T-cell (primary cell): ENCODE results near the gene ACTN1. TPM values are rescaled to one million over a fixed set of nuclear protein-coding genes. Genes with fewer than 3 reads are reported as not detected.

Source experiments
- ATAC-seq, 4 experiments: fragments of 200-7000 bp in 3 of 4; fragments of 150-1000 bp in 1 of 4; cut with Tn5 transposase; replicated peaks in 1 of 4; 1 replicate in 3 of 4; 2 replicates in 1 of 4; pipeline ENCODE4 v1.10.0; 2021; ENCODE audit warnings: moderate library complexity in 3 of 4, mild to moderate bottlenecking in 2 of 4, moderate number of reproducible peaks in 1 of 4
- CTCF ChIA-PET, 2 donors: fragments of 300-600 bp; sonication (Branson Sonifier 250); formaldehyde crosslinking; loops; one replicate each; lab custom pipeline; 2022; ENCODE audit warnings: antibody characterized with exemption in 2 of 2; lab: Charles Lee
- POLR2A ChIA-PET, 2 donors: fragments of 300-600 bp; sonication (Branson Sonifier 250); formaldehyde crosslinking; loops; one replicate each; lab custom pipeline; 2022; ENCODE audit warnings: antibody characterized with exemption in 2 of 2; lab: Charles Lee
- DNase-seq, 35 experiments: peaks; one replicate each; pipeline versions ENCODE4 v3.0.0 to v3.0.0-alpha.2; 2013 to 2023
- H3K27ac ChIP-seq: one replicate; pipeline ENCODE4 v1.5.1; 2013; ENCODE audit warnings: low read length
- H3K27me3 ChIP-seq, 2 experiments: replicated peaks in 1 of 2; 1 replicate in 1 of 2; 2 replicates in 1 of 2; pipeline versions ENCODE4 v1.6.1 to v1.7.0; 2013; ENCODE audit warnings: low read length in 1 of 2, mixed read lengths in 1 of 2; ENCODE audit not compliant: control insufficient read depth in 2 of 2, insufficient read depth in 2 of 2; ENCODE audit errors: extremely low read depth in 1 of 2
- H3K36me3 ChIP-seq, 2 donors: 1 replicate in 1 of 2; 2 replicates in 1 of 2; pipeline versions ENCODE4 v1.6.1 to v1.7.0; 2013; ENCODE audit warnings: low read length in 1 of 2; ENCODE audit not compliant: control insufficient read depth in 2 of 2, insufficient read depth in 1 of 2; ENCODE audit errors: extremely low read depth in 1 of 2
- H3K4me1 ChIP-seq, 2 experiments: 1 replicate in 1 of 2; 2 replicates in 1 of 2; pipeline versions ENCODE4 v1.6.1 to v1.7.0; 2013; ENCODE audit warnings: low read length in 2 of 2, mixed read lengths in 1 of 2; ENCODE audit not compliant: insufficient read depth in 2 of 2, control insufficient read depth in 1 of 2; ENCODE audit errors: extremely low read depth in 1 of 2
- H3K4me3 ChIP-seq, 2 donors: 1 replicate in 1 of 2; 2 replicates in 1 of 2; pipeline versions ENCODE4 v1.5.1 to v1.7.0; 2013; ENCODE audit warnings: mild to moderate bottlenecking in 2 of 2, low read length in 1 of 2, moderate library complexity in 1 of 2; ENCODE audit not compliant: control insufficient read depth in 1 of 2; ENCODE audit errors: extremely low read depth in 1 of 2
- H3K9me3 ChIP-seq: 2 replicates; pipeline ENCODE4 v1.7.0; 2013
- H3K27ac Mint-ChIP-seq, 2 donors: one replicate each; pipeline ENCODE4 v1.8.0; 2020 to 2021; ENCODE audit warnings: mild to moderate bottlenecking in 2 of 2, mixed read lengths in 2 of 2
- H3K27me3 Mint-ChIP-seq, 2 donors: one replicate each; pipeline ENCODE4 v1.8.0; 2021 to 2022; ENCODE audit warnings: mixed read lengths in 2 of 2
- H3K36me3 Mint-ChIP-seq: one replicate; pipeline ENCODE4 v1.8.0; 2021; ENCODE audit warnings: mixed read lengths
- H3K4me1 Mint-ChIP-seq, 3 donors: one replicate each; pipeline ENCODE4 v1.8.0; 2020 to 2022; ENCODE audit warnings: mixed read lengths in 3 of 3, mild to moderate bottlenecking in 1 of 3
- H3K4me3 Mint-ChIP-seq, 3 donors: one replicate each; pipeline ENCODE4 v1.8.0; 2020 to 2022; ENCODE audit warnings: mild to moderate bottlenecking in 3 of 3, mixed read lengths in 3 of 3, moderate library complexity in 3 of 3
- H3K9me3 Mint-ChIP-seq, 3 donors: one replicate each; pipeline ENCODE4 v1.8.0; 2020 to 2022; ENCODE audit warnings: mixed read lengths in 3 of 3
- WGBS: methylation state at CpG from one replicate; pipeline ENCODE4 v1.1.5; 2013; ENCODE audit warnings: missing lambda C conversion rate; ENCODE audit not compliant: insufficient coverage; 5-methylcytosine and 5-hydroxymethylcytosine counted together
- total RNA-seq, 35 experiments: library from RNA in 6 of 35; stranded (reverse) in 6 of 35; fragments of 120-200 nt in 1 of 35; gene quantifications; one replicate each; pipeline versions ENCODE4 v1.2.1 to v1.2.4 and lab custom pipeline; 2013 to 2026

Gene ACTN1
- total RNA-seq, 5 donors from 2014 or later (not counting 1 experiment from before 2014, with no cell fraction given): 84.8 to 219 (median 122) TPM

DNA sequence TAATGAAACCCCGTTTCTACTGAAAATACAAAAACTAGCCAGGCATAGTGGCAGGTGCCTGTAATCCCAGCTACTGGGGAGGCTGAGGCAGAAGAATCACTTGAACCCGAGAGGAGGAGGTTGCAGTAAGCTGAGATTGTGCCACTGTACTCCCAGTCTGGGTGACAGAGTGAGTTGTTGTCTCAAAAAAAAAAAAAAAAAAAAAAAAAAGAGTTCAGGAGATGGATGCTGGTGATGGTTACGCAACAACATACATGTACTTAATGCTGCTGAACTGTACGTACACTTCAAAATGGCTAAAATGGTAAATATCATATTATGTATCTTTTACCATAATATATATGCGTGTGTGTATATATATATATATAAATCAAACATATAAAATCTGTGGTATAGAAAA, 29.0 kb downstream of the ACTN1 start:
- Histone ChIP-seq H3K27me3 (peaks cover 0 to 3% of the 10 kb centered on the region in 2 experiments), H3K4me1 (peaks cover 39 to 83% of the 10 kb centered on the region in 2 experiments)
- CTCF ChIA-PET: no interaction called here

DNA sequence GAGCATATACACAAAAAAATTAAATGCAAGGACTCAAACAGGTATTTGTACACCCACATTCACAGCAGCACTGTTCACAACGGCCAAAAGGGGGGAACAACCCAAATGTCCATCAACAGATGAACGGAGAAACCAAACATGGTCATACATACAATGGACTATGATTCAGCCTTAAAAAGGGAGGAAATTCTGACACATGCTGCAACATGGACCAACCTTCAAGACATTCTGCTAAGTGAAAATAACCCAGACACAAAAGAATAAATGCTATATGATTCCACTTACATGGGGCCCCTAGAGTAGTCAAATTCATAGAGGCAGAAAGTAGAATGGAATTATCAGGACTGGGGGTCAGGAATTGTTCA, 29.5 kb downstream of the ACTN1 start:
- Mint-ChIP-seq H3K4me3 (peak overlapping the region in 1 of 3 donors; percentile 74), H3K27ac (peak overlapping the region; percentile 86 to 87), H3K36me3 (no peaks in the 10 kb centered on the region), H3K4me1 (peaks cover 83 to 91% (median 89%) of the 10 kb centered on the region in 3 donors), H3K27me3 (no peaks in the 10 kb centered on the region), H3K9me3 (no peaks in the 10 kb centered on the region)
- CTCF ChIA-PET: interaction anchor here in 1 of 2 donors (0.8 kb wide), 1 partner anchor 31 kb away, joined by 3 read pairs; no protein-coding TSS in a partner anchor
- Histone ChIP-seq H3K36me3 (peaks cover 0 to 3% of the 10 kb centered on the region in 2 donors), H3K27ac (peak overlapping the region; percentile 39), H3K4me1 (peaks cover 39 to 84% of the 10 kb centered on the region in 2 experiments), H3K9me3 (no peaks in the 10 kb centered on the region), H3K4me3 (no peak overlapping the region), H3K27me3 (peaks cover 0 to 3% of the 10 kb centered on the region in 2 experiments)
- POLR2A ChIA-PET: no interaction called here
- DNase-seq (no peak), ATAC-seq (no peak)
- WGBS: 60% methylated on average over 1 of the region's 2 CpGs

More for the DNA sequence above, 29.0 kb downstream of the ACTN1 start:
- 86% methylated on average over 1 of the region's 5 CpGs for WGBS
- ATAC-seq: no peak
- Histone ChIP-seq H3K27ac (no peak overlapping the region), H3K9me3 (no peaks in the 10 kb centered on the region), H3K4me3 (no peak overlapping the region), H3K36me3 (peaks cover 0 to 3% of the 10 kb centered on the region in 2 donors)
- Mint-ChIP-seq H3K4me1 (peaks cover 83 to 91% (median 89%) of the 10 kb centered on the region in 3 donors), H3K36me3 (peaks cover under 1% of the 10 kb centered on the region), H3K27ac (peak overlapping the region in 1 of 2 donors; percentile 86), H3K9me3 (no peaks in the 10 kb centered on the region), H3K27me3 (no peaks in the 10 kb centered on the region), H3K4me3 (peak overlapping the region in 1 of 3 donors; percentile 74)
- no peak for DNase-seq
- POLR2A ChIA-PET: interaction anchor here in 1 of 2 donors (0.6 kb wide), 1 partner anchor 662 kb away, joined by 3 read pairs; no protein-coding TSS in a partner anchor

DNA sequence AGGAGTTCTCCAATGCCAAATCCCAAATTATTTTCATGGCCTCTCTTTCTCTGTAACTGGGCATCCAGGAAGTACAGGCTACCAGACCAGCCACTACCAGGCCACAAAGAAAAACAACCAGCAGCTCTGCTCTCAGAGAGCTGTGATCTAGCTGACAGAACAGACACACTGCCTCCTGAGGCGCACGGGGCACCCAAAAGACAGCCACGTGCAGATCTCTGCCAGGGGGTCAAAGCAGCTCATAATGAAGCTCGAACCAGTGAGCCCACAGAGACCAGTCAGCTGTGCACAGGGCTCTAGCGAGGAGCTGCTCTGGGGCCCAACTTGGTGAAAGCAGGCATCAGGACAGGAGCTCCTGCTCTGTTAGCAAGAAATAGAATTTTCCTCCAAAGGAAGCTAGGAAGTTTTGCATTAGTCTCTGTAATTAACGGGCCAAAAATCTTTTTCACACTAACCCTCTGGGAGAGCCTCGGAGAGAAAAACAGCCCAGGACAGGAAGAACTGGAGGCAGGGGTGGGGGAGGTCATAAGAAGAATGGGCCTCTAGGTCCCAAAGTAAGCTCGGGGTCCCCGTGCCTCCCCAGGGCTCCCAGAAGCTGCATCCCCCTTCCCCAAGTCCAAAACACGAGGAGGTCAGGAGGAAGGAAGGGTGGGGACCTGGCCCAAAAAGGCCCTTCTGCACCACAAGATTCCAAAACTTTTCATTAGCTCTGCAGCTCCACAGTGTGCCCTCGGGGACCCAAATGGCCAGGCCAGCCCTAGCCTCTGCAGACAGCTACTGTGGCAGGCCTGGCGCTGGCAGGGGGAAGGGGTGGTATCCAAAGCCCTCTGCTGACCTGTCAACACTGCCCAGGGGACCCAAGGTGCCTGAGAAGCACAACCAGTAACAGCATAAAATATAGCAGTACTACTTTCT, 30.2 kb downstream of the ACTN1 start:
- peak in 6 of 35 experiments; percentile 22 to 55 (median 39) for DNase-seq

DNA sequence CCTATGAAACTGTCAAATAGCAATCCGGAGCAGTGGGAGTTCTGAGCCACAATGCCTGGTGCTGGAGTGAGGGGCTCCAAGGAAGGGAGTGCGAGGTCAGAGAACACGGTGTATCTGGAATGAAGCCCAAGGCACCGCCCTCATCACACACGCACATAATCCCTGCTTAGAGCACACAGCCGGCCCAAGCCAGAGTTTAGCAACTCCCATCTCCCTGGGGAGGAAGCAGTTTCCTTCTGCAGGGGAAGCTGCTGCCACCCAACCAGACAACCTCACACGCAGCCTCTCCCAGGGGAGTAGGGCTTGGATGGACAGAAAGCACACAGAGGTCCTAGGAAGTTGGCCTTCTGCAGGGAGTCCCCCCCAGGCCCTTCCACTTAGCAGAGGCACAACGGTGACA, 31.3 kb downstream of the ACTN1 start:
- DNase-seq: no peak
- ATAC-seq: no peak
- Mint-ChIP-seq H3K36me3 (no peaks in the 10 kb centered on the region), H3K4me1 (peaks cover 88 to 93% (median 91%) of the 10 kb centered on the region in 3 donors), H3K9me3 (no peaks in the 10 kb centered on the region), H3K27me3 (no peaks in the 10 kb centered on the region), H3K4me3 (peak overlapping the region in 1 of 3 donors; percentile 74), H3K27ac (peak overlapping the region in 1 of 2 donors; percentile 86)
- H3K4me3 ChIP-seq: peak overlapping the region in 1 of 2 donors; percentile 45
- peaks cover 0 to 3% of the 10 kb centered on the region in 2 experiments for H3K27me3 ChIP-seq
- CTCF ChIA-PET: interaction anchor here in 1 of 2 donors (0.5 kb wide), 1 partner anchor 36 kb away, joined by 3 read pairs; no protein-coding TSS in a partner anchor
- peaks cover 39 to 95% of the 10 kb centered on the region in 2 experiments for H3K4me1 ChIP-seq
- H3K9me3 ChIP-seq: no peaks in the 10 kb centered on the region
- H3K36me3 ChIP-seq: peaks cover 3 to 4% of the 10 kb centered on the region in 2 donors
- no peak overlapping the region for H3K27ac ChIP-seq
- POLR2A ChIA-PET: no interaction called here
- 80% methylated on average over 1 of the region's 8 CpGs for WGBS

More for the DNA sequence above, 30.2 kb downstream of the ACTN1 start:
- Histone ChIP-seq H3K27me3 (peaks cover 0 to 3% of the 10 kb centered on the region in 2 experiments), H3K9me3 (no peaks in the 10 kb centered on the region), H3K4me3 (no peak overlapping the region), H3K36me3 (peaks cover 0 to 3% of the 10 kb centered on the region in 2 donors), H3K27ac (peak overlapping the region; percentile 39), H3K4me1 (peaks cover 39 to 90% of the 10 kb centered on the region in 2 experiments)
- ChIA-PET CTCF (interaction anchor here (0.5 to 0.9 kb wide), 4 partner anchors 16 to 62 kb away, joined by 3 read pairs; no protein-coding TSS in a partner anchor), POLR2A (interaction anchor here (0.6 kb wide), 2 partner anchors 31 to 41 kb away, joined by 3 to 6 read pairs; no protein-coding TSS in a partner anchor)
- ATAC-seq: peak; percentile 15 to 51 (median 38)
- H3K36me3 Mint-ChIP-seq: no peaks in the 10 kb centered on the region
- H3K4me3 Mint-ChIP-seq: peak overlapping the region; percentile 21 to 74 (median 43)
- peaks cover 86 to 92% (median 92%) of the 10 kb centered on the region in 3 donors for H3K4me1 Mint-ChIP-seq
- no peaks in the 10 kb centered on the region for H3K27me3 Mint-ChIP-seq
- peak overlapping the region; percentile 86 to 87 for H3K27ac Mint-ChIP-seq
- H3K9me3 Mint-ChIP-seq: no peaks in the 10 kb centered on the region
- WGBS: 37% methylated on average over 5 of the region's 12 CpGs

DNA sequence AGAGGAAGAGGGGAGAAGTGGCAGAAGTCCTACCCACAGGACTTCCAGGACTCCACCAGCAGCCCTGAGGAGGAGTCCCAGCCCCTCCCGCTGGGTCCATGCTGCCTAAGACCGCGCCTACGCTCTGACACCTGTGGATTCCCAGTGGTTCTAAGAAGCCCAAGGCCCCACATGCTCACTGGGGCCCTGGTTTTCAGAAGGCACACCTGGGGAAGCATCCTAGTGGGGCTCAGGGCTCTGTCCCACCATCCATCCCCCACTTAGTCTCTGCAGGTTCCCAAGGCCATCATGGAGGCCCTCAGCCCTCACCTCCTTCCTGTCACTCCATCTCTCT, 32.6 kb downstream of the ACTN1 start:
- H3K36me3 ChIP-seq: peaks cover 5 to 7% of the 10 kb centered on the region in 2 donors
- no peak for ATAC-seq
- peak overlapping the region in 1 of 3 donors; percentile 74 for H3K4me3 Mint-ChIP-seq
- H3K27ac ChIP-seq: peak overlapping the region; percentile 52
- H3K4me1 Mint-ChIP-seq: peaks cover 90 to 94% (median 91%) of the 10 kb centered on the region in 3 donors
- H3K27ac Mint-ChIP-seq: peak overlapping the region; percentile 65 to 86
- H3K36me3 Mint-ChIP-seq: no peaks in the 10 kb centered on the region
- no peaks in the 10 kb centered on the region for H3K27me3 Mint-ChIP-seq
- ChIA-PET POLR2A (no interaction called here), CTCF (no interaction called here)
- peaks cover 0 to 3% of the 10 kb centered on the region in 2 experiments for H3K27me3 ChIP-seq
- H3K9me3 ChIP-seq: no peaks in the 10 kb centered on the region
- no peaks in the 10 kb centered on the region for H3K9me3 Mint-ChIP-seq
- peaks cover 36 to 93% of the 10 kb centered on the region in 2 experiments for H3K4me1 ChIP-seq
- no peak for DNase-seq
- WGBS: 84% methylated on average over 4 of the region's 4 CpGs
- H3K4me3 ChIP-seq: no peak overlapping the region
